Anterior cingulate cortex (tissue), 58 donors: ENCODE results near the gene EIF2AK2.

Experiments used
- DNase-seq, 58 donors: peaks; one replicate each; lab custom pipeline; 2025; lab: John Stamatoyannopoulos, UW

The EIF2AK2 gene

GRCh38 chr2:37105150-37105549 lies 51.6 kb downstream of the EIF2AK2 start:
- DNase-seq: no peak

- no peak for DNase-seq
Observed at GRCh38 chr2:37104178-37104577, 52.6 kb downstream of the EIF2AK2 start.

GRCh38 chr2:37102588-37102987 lies 54.2 kb downstream of the EIF2AK2 start:
- DNase-seq: no peak

- DNase-seq: no peak
Observed at GRCh38 chr2:37100054-37100453, 56.7 kb downstream of the EIF2AK2 start.

GRCh38 chr2:37098416-37099118 lies 58.2 kb downstream of the EIF2AK2 start:
- DNase-seq: no peak

- no peak for DNase-seq
Observed at GRCh38 chr2:37096568-37096967, 60.2 kb downstream of the EIF2AK2 start.

- DNase-seq: no peak
Observed at GRCh38 chr2:37091873-37092272, 64.9 kb downstream of the EIF2AK2 start.

- DNase-seq: no peak
Observed at GRCh38 chr2:37090019-37090477, 66.7 kb downstream of the EIF2AK2 start.

GRCh38 chr2:37085731-37086147 lies 71.0 kb downstream of the EIF2AK2 start:
- DNase-seq: no peak

GRCh38 chr2:37084797-37085196 lies 72.0 kb downstream of the EIF2AK2 start:
- no peak for DNase-seq

- DNase-seq: peak; percentile 50 to 97 (median 94)
Observed at GRCh38 chr2:37083873-37084794, 72.6 kb downstream of the EIF2AK2 start, which contains the start of the genes GPATCH11 and HEATR5B. GPATCH11 (plus strand) TSS chr2:37084518; CDS start chr2:37088382, 3,864 bp downstream. HEATR5B (minus strand) TSS chr2:37084372; CDS start chr2:37083414, 958 bp downstream.

GRCh38 chr2:37080689-37081088 lies 76.1 kb downstream of the EIF2AK2 start:
- no peak for DNase-seq

GRCh38 chr2:37080266-37080665 lies 76.5 kb downstream of the EIF2AK2 start:
- no peak for DNase-seq

- DNase-seq: no peak
Observed at GRCh38 chr2:37070931-37071330, 85.8 kb downstream of the EIF2AK2 start.

- peak in 5 of 58 donors; percentile 2 to 12 (median 4) for DNase-seq
Observed at GRCh38 chr2:37068686-37069085, 88.1 kb downstream of the EIF2AK2 start.

- DNase-seq: no peak
Observed at GRCh38 chr2:37061776-37062175, 95.0 kb downstream of the EIF2AK2 start.

GRCh38 chr2:37061013-37061711 lies 95.6 kb downstream of the EIF2AK2 start:
- DNase-seq: no peak

- no peak for DNase-seq
Observed at GRCh38 chr2:37060446-37060845, 96.3 kb downstream of the EIF2AK2 start.

GRCh38 chr2:37059841-37060240 lies 96.9 kb downstream of the EIF2AK2 start:
- DNase-seq: no peak

GRCh38 chr2:37052600-37053332 lies 104.0 kb downstream of the EIF2AK2 start:
- DNase-seq: no peak
